Kidney epithelial cell (primary cell): Measurements from ENCODE around the gene ADM5. TPM values are rescaled to one million over a fixed set of nuclear protein-coding genes. Genes with fewer than 3 reads are reported as not detected.

Experiments used
- DNase-seq: peaks from one replicate; pipeline ENCODE4 v3.0.0-alpha.2; 2010; ENCODE audit warnings: low read depth
- H3K27me3 ChIP-seq: 2 replicates; pipeline ENCODE4 v1.6.0; 2011; ENCODE audit warnings: low read length; ENCODE audit not compliant: control insufficient read depth, insufficient read depth
- H3K36me3 ChIP-seq: 2 replicates; pipeline ENCODE4 v1.5.1; 2011; ENCODE audit warnings: low read length; ENCODE audit not compliant: control insufficient read depth, insufficient read depth
- H3K4me3 ChIP-seq: 2 replicates; pipeline ENCODE4 v1.5.1; 2011; ENCODE audit warnings: low read depth, mild to moderate bottlenecking, control low read depth, low read length
- total RNA-seq: library from RNA; depleted of rRNA; stranded (reverse); fragments of >200 nt; gene quantifications from 2 replicates; pipeline ENCODE4 v1.2.3, GENCODE V29; 2015
- TF ChIP-seq, protein P1 (sequence below): IDR thresholded peaks from 2 replicates; pipeline ENCODE4 v1.5.1; 2011; ENCODE audit warnings: mild to moderate bottlenecking, moderate library complexity, low read length, control low read depth, inconsistent platforms; ENCODE audit not compliant: insufficient read depth, poor library complexity, severe bottlenecking

The ADM5 gene
- total RNA-seq, 1 donor from 2014 or later = 1.0 TPM

DNA sequence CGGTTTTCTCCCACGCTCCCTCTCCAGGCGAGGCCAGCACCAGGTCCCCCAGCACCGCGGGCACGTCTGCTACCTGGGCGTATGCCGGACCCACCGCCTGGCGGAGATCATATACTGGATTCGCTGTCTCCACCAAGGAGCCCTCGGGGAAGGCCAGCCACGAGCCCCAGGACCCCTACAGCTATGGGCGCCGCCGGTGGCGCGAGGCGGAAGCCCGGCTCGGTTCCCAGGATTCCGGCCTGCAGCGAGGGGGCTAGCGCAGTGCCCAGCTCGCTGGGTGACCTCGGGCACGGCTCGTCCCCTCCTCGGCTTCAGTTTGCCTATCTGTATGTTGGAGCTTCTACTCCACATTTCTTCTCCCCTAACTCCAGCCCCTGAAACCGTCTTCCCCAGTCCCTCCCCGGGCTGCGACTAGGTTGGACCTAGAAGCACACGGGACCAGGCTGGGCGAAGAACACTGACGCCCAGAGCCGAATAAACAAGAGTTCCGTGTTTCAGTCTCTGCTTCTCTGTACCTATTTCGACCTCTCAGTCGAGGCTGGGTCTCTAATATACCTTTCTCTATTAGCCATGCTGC is 773 bp downstream of the ADM5 start:
- H3K36me3 ChIP-seq = peaks cover 4% of the 10 kb centered on the region
- DNase-seq = no peak
- TF ChIP-seq, protein P1, sequence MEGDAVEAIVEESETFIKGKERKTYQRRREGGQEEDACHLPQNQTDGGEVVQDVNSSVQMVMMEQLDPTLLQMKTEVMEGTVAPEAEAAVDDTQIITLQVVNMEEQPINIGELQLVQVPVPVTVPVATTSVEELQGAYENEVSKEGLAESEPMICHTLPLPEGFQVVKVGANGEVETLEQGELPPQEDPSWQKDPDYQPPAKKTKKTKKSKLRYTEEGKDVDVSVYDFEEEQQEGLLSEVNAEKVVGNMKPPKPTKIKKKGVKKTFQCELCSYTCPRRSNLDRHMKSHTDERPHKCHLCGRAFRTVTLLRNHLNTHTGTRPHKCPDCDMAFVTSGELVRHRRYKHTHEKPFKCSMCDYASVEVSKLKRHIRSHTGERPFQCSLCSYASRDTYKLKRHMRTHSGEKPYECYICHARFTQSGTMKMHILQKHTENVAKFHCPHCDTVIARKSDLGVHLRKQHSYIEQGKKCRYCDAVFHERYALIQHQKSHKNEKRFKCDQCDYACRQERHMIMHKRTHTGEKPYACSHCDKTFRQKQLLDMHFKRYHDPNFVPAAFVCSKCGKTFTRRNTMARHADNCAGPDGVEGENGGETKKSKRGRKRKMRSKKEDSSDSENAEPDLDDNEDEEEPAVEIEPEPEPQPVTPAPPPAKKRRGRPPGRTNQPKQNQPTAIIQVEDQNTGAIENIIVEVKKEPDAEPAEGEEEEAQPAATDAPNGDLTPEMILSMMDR = no peak
- peaks cover 4% of the 10 kb centered on the region for H3K27me3 ChIP-seq
- H3K4me3 ChIP-seq = peak overlapping the region; percentile 49

DNA sequence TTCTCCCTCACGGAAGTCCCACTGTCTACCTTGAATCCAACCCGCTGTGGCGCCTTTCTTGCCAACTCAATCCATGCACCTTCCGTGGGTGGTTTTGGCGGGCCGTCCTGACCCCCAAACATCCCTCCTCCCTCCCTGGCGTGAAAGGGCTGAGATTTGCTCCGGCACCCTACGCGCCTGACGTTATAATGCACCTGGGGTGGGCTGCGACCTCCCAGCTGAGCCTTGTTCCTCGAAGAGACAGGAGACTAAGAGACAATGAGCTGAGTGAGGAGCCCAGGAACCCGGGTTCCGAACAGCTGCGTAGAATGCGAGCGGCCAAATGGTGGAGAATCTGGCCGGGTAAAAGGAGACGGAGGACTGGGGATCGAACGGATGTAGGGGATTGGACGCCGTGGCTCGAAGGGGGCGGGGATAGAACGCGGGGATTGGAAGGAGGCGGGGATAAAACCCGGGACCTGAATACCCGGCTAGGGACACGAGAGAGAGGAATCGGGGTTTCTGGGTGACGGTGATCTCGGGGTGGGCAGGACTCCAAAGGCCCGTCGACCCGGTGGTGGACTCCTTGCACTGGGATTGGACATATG is 1.4 kb downstream of the ADM5 start, which contains the start of gene CPT1C:
CPT1C (plus strand) TSS at position 461 of the 587 bp plus-strand sequence. CDS start 1,137 bp downstream, outside the sequence.
- peaks cover 4% of the 10 kb centered on the region for H3K36me3 ChIP-seq
- H3K27me3 ChIP-seq = peaks cover 4% of the 10 kb centered on the region
- peak within 1 kb of the TSS; percentile 49 for H3K4me3 ChIP-seq
- no peak for DNase-seq
- TF ChIP-seq, protein P1 = no peak

DNA sequence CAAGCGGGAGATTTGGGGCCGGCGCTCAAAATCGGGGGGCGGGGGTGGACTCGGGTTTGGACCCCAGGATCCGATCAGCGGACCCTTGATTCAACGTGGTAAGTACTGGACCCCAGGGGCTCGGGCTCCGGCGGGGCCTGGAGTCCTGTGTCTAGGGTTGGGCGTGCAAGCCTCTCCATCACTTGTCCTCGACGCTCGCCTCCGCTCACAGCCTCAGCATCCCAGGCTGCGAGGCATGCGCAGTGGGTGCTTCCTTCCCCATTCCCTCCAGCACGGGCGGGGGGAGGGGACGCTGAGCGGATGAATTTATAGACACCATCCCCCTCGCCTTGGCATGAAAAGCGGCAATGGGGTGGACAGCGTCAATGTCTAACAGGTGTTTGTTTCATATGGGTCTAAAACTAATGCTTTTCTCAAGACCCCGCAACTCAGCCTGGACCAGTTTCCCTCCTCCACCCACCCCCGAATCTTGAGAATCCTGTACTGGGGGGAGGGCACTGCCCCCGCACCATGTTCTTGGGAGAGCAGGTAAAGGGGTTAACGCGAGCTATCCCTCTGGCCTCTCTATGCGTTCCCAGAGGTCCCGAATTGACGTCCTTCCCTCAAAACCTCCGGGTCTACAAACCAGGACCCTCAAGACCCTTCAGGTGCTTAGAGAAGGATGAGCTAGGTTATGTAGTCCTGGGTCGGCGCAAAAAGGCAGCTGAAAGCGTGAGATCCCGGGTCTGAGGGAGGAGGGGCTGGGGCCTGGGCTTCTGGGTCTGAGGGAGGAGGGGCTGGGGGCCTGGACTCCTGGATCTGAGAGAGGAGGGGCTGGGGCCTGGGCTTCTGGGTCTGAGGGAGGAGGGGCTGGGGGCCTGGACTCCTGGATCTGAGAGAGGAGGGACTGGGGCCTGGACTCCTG is 2.1 kb downstream of the ADM5 start:
- TF ChIP-seq, protein P1 = no peak
- Histone ChIP-seq H3K36me3 (peaks cover 3% of the 10 kb centered on the region), H3K27me3 (peaks cover 4% of the 10 kb centered on the region), H3K4me3 (peak overlapping the region; percentile 49)
- DNase-seq = no peak

DNA sequence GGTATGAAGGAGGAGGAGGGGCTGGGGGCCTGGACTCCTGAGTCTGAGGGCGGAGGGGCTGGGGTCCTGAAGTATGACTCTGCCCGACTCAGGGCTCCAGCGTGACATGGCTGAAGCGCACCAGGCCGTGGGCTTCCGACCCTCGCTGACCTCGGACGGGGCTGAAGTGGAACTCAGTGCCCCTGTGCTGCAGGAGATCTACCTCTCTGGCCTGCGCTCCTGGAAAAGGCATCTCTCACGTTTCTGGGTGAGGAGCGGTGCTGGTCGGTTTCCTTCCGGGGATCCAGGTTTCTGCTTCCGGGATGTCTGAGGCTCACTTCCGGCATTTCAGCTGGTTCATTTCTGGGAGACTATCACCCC is 2.7 kb downstream of the ADM5 start:
- TF ChIP-seq, protein P1 = no peak
- Histone ChIP-seq H3K27me3 (peaks cover 4% of the 10 kb centered on the region), H3K36me3 (peaks cover 2% of the 10 kb centered on the region), H3K4me3 (peak overlapping the region; percentile 49)
- DNase-seq = no peak

DNA sequence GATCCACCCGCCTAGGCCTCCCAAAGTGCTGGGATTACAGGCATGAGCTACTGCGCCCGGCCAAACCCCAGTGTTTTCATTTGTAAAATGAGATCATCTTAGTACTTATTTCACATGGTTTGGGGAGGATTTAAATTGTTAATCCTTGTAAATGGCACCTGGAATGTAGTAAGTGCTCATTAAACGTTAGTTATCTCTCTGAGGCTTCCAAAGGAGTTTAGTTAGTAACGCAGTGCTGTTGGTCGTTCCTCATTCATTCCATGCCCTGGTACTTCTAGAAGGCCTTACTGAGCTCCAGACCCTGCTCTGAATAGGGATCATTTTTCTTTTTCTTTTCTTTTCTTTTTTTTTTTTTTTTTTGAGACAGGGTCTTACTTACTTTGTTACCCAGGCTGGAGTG is 6.7 kb downstream of the ADM5 start:
- TF ChIP-seq, protein P1 = no peak
- no peak for DNase-seq
- H3K27me3 ChIP-seq = peaks cover 6% of the 10 kb centered on the region
- H3K36me3 ChIP-seq = no peaks in the 10 kb centered on the region
- no peak overlapping the region for H3K4me3 ChIP-seq
